ENCODE data around the gene F2R.
"Not testable (repeated sequence)": the region's sequence is repeated elsewhere in the genome, so short reads cannot be mapped to it uniquely, and the experiment has no call there.

The F2R gene

DNA sequence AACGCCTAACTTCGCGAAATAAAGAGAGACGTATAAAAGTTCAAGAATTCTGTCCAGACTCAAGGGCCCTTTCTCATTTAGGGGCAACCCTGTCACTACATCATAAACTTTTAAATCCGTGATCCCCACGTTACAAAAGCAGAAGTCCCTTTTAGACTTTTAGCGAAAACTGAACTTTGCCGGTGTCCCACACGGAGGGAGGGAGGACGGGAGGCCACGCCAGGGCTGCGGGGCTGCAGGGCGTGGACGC, 515 bp upstream of the F2R start:
- Histone ChIP-seq H3K27ac (peak overlapping the region in 20 of 21 experiments; percentile 71 to 96 (median 86)), H3K4me3 (peak overlapping the region; percentile 56 to 94 (median 82))

- H3K27ac ChIP-seq: peak overlapping the region; percentile 25 to 96 (median 85)
Observed at GRCh38 chr5:76716456-76717157, 681 bp downstream of the F2R start.

GRCh38 chr5:76717222-76718083, 1.5 kb downstream of the F2R start:
- H3K4me3 ChIP-seq: peak overlapping the region; percentile 56 to 94 (median 82)
- H3K27ac ChIP-seq: peak overlapping the region in 16 of 21 experiments; percentile 16 to 96 (median 88)

More at GRCh38 chr5:76716456-76717157, 681 bp downstream of the F2R start:
- peak overlapping the region; percentile 56 to 94 (median 82) for H3K4me3 ChIP-seq

DNA sequence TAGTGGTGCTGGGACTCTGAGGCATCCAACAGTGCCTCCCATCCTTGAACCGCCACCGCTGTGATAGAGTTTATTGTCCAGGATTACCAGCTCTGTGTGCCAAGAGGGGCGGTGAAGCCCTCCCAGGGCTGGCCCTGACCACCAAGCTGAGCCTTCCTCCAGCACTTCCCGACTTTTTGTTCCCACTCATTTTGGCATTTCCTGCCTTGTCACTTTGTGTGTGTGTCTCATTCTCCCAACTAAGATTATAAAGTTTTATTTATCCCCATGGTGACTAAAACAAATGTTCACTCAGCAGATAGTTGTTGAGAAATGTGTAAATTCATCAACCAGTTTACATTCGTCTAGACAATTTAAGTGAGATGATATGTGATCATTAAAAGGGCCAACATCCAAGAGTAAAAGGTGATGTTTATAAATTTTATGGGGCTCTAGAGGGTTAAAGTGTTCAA, 2.5 kb downstream of the F2R start:
- Histone ChIP-seq H3K4me3 (peak overlapping the region in 4 of 7 experiments; percentile 67 to 88 (median 84)), H3K27ac (peak overlapping the region in 7 of 21 experiments; percentile 11 to 96 (median 89))

DNA sequence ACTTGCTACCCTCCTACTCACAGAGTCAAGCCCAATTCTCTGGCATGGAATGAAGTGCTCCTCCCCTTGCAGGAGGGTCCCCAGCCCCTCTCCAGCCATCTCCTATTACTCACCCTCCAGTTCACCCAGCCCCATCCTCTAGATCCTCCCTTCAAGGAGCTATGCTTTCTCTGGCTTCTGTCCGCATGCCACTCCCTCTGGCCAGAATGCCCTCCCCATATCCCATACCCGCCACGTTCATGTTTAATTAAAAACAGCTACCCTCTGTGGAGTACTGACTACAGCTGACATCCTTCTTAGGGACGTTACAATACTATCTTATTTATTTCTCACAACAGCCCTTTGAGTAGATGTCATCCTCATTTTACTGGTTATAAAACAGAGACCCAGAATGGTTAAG, 3.0 kb downstream of the F2R start:
- H3K27ac ChIP-seq: peak overlapping the region in 3 of 21 experiments; percentile 6 to 96 (median 89)
- no peak overlapping the region for H3K4me3 ChIP-seq

DNA sequence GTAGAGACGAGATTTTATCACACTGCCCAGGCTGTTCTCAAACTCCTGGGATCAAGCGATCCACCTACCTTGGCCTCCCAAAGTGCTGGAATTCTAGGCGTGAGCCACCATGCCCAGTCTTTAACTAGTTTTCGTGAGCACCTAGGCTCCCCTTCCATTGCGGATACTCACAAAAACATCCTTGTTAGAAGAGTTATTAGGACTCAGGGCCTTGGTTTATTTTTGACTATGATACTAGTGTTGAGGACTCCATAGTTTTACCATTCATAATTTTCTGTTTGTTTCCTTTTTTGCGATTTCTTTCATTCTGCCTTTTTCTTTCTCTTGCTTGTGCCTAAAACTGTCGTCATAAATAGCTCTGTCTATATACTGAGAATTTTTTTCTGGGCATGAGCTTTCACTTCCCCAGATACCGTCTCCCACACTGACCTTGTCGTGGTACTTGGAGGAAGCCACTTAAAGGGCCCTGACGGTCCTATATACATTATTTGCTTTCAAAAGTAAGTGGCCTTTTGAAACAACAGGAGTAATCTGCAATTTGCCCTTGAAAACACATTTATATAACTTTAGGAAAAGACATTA, 5.2 kb downstream of the F2R start:
- Histone ChIP-seq H3K4me3 (no peak overlapping the region), H3K27ac (peak overlapping the region in 1 of 21 experiments; percentile 19)

- H3K4me3 ChIP-seq: no peak overlapping the region
- H3K27ac ChIP-seq: no peak overlapping the region
Observed at GRCh38 chr5:76723266-76723665, 7.3 kb downstream of the F2R start.

DNA sequence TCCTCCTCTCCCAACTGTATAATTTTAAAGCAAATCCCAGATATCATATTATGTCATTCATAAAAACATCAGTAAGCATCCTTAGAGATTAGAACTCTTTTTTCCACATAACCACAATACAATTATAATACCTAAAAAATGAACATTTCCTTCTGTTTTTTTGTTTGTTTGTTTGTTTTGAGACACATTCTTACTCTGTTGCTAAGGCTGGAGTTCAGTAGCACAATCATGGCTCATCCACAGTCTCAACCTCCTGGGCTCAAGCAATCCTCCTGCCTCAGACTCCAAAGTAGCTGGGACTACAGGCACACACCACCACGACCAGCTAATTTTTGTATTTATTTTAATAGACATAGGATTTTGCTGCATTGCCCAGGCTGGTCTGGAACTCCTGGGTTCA, 8.0 kb downstream of the F2R start:
- no peak overlapping the region for H3K4me3 ChIP-seq
- no peak overlapping the region for H3K27ac ChIP-seq

DNA sequence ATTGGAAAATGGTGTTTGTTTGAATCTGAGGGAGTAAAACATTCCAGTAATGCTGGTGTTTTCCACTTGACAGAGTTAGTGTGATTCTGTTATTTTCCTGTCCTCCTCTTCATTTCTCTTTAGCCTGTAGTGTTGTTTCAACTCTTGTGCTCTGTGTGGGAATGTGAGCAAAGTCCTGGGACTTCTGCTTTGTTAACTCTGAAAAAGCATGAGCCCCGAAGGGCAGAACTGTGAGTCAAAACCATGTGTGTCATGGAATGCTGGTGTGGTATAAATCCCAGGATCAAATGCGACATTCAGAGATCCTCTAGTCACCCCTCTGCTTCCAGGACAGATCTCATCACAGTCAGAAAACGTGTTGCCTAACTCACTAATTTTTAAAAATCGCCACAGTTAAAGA, 8.9 kb downstream of the F2R start:
- peak overlapping the region in 3 of 21 experiments; percentile 0 to 24 (median 22) for H3K27ac ChIP-seq

DNA sequence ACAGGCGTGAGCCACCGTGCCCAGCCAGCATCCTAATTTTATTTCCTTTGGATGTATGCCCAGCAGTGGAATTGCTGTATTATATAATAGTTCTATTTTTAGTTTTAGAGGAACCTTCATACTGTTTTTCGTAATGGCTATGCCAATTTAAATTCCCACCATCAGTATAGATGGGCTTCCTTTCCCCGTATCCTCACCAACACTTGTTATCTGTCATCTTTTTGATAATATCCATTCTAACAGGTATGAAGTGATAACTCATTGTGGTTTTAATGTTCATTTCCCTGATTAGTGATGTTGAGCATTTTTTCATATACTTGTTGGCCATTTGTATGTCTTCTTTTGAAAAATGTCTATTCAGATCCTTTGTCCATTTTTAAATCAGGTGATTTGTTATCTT, 13.0 kb downstream of the F2R start:
- Histone ChIP-seq H3K4me3 (no peak overlapping the region), H3K27ac (no peak overlapping the region)

More for the DNA sequence above, 8.9 kb downstream of the F2R start:
- no peak overlapping the region for H3K4me3 ChIP-seq

GRCh38 chr5:76729373-76730290, 13.7 kb downstream of the F2R start:
- Histone ChIP-seq H3K4me3 (no peak overlapping the region), H3K27ac (no peak overlapping the region)

- H3K4me3 ChIP-seq: no peak overlapping the region
- H3K27ac ChIP-seq: peak overlapping the region in 7 of 21 experiments; percentile 26 to 80 (median 73)
Observed at GRCh38 chr5:76732405-76733048, 16.6 kb downstream of the F2R start.

- Histone ChIP-seq H3K27ac (peak overlapping the region in 5 of 21 experiments; percentile 41 to 80 (median 75)), H3K4me3 (no peak overlapping the region)
Observed at GRCh38 chr5:76733049-76733417, 17.1 kb downstream of the F2R start.

GRCh38 chr5:76735762-76736545, 20.0 kb downstream of the F2R start:
- Histone ChIP-seq H3K27ac (peak overlapping the region in 4 of 21 experiments; percentile 33 to 83 (median 44)), H3K4me3 (no peak overlapping the region)

- no peak overlapping the region for H3K4me3 ChIP-seq
Observed at GRCh38 chr5:76736679-76737556, 21.0 kb downstream of the F2R start.

DNA sequence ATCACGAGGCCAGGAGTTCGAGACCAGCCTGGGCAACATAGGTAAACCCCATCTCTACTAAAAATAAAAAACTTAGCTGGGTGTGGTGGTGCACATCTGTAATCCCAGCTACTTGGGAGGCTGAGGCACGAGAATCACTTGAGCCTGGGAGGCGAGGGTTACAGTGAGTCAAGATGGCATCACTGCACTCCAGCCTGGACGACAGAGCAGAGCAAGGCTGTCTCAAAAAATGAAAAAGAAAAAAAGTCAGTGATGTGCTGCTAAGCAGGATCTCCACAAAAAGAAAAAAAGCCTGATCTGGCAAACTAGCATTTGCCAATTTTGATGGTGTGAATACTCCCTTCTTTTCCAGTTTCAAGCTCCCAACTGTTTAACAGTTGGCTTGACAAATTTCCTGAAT, 21.9 kb downstream of the F2R start:
- Histone ChIP-seq H3K27ac (peak overlapping the region in 8 of 21 experiments; percentile 19 to 83 (median 50)), H3K4me3 (no peak overlapping the region)

More at GRCh38 chr5:76736679-76737556, 21.0 kb downstream of the F2R start:
- H3K27ac ChIP-seq: peak overlapping the region in 4 of 21 experiments; percentile 5 to 83 (median 74)

DNA sequence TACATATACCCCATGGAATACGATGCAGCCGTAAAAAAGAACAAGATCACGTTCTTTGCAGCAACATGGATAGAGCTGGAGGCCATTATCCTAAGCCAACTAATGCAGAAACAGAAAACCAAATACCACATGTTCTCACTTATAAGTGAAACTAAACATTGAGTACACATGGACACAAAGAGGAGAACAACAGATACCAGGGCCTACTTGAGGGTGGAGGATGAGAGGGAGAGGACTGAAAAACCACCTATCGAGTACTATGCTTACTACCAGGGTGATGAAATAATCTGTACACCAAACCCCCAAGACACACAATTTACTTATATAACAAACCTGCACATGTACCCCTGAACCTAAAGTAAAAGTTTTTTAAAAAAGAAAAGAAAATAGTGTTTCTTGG, 25.6 kb downstream of the F2R start:
- not testable (repeated sequence) for H3K27ac ChIP-seq, H3K4me3 ChIP-seq

Measured in skin epidermis (tissue), 12 donors.